Lower lobe of right lung (tissue), 2 donors: Measurements from ENCODE around the gene FYN. TPM values are rescaled to one million over a fixed set of nuclear protein-coding genes. Genes with fewer than 3 reads are reported as not detected.

ENCODE experiments used
- ATAC-seq, 2 donors: fragments of 200-7000 bp; cut with Tn5 transposase; one replicate each; pipeline ENCODE4 v1.9.1; 2020 to 2022; ENCODE audit warnings: mild to moderate bottlenecking in 2 of 2, moderate library complexity in 2 of 2
- DNase-seq: peaks from one replicate; pipeline ENCODE4 v3.0.0-alpha.2; 2020
- H3K27ac ChIP-seq: fragments of 200-600 bp; one replicate; pipeline ENCODE4 v1.8.0; 2022
- H3K27me3 ChIP-seq: fragments of 200-600 bp; one replicate; pipeline ENCODE4 v1.8.0; 2022; ENCODE audit warnings: low read depth
- H3K36me3 ChIP-seq: fragments of 200-600 bp; one replicate; pipeline ENCODE4 v1.8.0; 2022; ENCODE audit warnings: mild to moderate bottlenecking
- H3K4me1 ChIP-seq: fragments of 200-600 bp; one replicate; pipeline ENCODE4 v1.8.0; 2022
- H3K4me3 ChIP-seq: fragments of 200-600 bp; one replicate; pipeline ENCODE4 v1.8.0; 2022; ENCODE audit warnings: mild to moderate bottlenecking
- H3K9me3 ChIP-seq: fragments of 200-600 bp; one replicate; pipeline ENCODE4 v1.8.0; 2022
- intact Hi-C: fragments of 100-400 bp; cut with DNase I; formaldehyde crosslinking; loops from one replicate; pipeline ENCODE4 v1.11.0; 2022
- total RNA-seq: library from RNA; stranded (reverse); fragmentation: NEBNext Ultra II Directional; extraction: Animal tissue kit (Norgen Biotek cat#: 25700); gene quantifications from one replicate; pipeline ENCODE4 v1.2.1, GENCODE V29; 2021
- TF ChIP-seq, protein P1 (sequence below): fragments of 200-600 bp; IDR thresholded peaks from one replicate; pipeline ENCODE4 v1.8.0; 2022; ENCODE audit warnings: antibody characterized with exemption, mild to moderate bottlenecking
- donor health status: DM: no; HTN: yes; CAD: no; lungs with severe emphysema.

The FYN gene
- total RNA-seq, 1 donor from 2014 or later = 99.2 TPM

DNA sequence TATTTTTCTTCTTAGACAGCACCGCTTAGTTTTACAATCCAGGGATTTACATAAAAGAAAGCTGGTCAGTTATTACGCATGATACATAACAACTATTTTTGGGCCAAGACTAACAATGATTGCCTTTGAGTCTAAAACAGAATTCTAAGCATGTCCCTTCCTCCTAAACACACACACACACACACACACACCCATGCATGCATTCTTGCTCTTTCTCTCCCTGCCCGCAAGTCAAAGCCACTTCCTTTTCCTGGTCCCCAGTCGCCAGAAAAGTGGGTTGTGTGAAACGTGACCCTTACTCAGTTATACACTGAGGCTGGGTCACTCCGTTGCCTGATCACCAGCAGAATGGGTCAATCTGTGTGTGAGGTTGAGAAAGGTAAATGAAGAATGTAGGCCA is 31.4 kb downstream of the FYN start:
- ATAC-seq (peak in 1 of 2 donors; percentile 20), DNase-seq (no peak)
- peaks cover 85% of the 10 kb centered on the region for H3K4me1 ChIP-seq
- H3K9me3 ChIP-seq = no peaks in the 10 kb centered on the region
- intact Hi-C loops = no loop called here
- peaks cover 4% of the 10 kb centered on the region for H3K36me3 ChIP-seq
- TF ChIP-seq, protein P1, sequence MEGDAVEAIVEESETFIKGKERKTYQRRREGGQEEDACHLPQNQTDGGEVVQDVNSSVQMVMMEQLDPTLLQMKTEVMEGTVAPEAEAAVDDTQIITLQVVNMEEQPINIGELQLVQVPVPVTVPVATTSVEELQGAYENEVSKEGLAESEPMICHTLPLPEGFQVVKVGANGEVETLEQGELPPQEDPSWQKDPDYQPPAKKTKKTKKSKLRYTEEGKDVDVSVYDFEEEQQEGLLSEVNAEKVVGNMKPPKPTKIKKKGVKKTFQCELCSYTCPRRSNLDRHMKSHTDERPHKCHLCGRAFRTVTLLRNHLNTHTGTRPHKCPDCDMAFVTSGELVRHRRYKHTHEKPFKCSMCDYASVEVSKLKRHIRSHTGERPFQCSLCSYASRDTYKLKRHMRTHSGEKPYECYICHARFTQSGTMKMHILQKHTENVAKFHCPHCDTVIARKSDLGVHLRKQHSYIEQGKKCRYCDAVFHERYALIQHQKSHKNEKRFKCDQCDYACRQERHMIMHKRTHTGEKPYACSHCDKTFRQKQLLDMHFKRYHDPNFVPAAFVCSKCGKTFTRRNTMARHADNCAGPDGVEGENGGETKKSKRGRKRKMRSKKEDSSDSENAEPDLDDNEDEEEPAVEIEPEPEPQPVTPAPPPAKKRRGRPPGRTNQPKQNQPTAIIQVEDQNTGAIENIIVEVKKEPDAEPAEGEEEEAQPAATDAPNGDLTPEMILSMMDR = no peak
- H3K4me3 ChIP-seq = no peak overlapping the region
- no peak overlapping the region for H3K27ac ChIP-seq
- H3K27me3 ChIP-seq = no peaks in the 10 kb centered on the region

DNA sequence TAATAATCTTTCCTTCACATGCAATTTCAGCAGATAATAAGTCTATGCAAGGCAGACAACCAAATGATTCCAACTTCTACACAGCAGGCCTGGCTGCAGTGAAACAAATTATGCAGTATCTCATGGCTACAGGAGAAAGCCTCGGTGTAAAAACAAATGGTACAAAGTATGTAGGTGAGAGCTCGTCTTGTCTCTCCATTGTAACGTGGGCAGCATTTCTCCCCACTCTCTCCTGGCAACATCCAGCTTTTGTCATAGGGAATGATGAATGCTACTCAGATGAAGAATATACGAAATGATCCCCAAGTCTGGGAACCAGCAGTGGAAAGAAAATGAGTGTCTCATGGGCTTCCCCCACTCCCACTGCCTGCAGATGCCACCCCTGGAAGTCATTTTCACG is 32.4 kb downstream of the FYN start:
- Histone ChIP-seq H3K9me3 (no peaks in the 10 kb centered on the region), H3K4me1 (peaks cover 75% of the 10 kb centered on the region), H3K27me3 (no peaks in the 10 kb centered on the region), H3K27ac (no peak overlapping the region), H3K4me3 (no peak overlapping the region), H3K36me3 (peaks cover under 1% of the 10 kb centered on the region)
- intact Hi-C loops = no loop called here
- DNase-seq (no peak), ATAC-seq (no peak)
- TF ChIP-seq, protein P1 = no peak

DNA sequence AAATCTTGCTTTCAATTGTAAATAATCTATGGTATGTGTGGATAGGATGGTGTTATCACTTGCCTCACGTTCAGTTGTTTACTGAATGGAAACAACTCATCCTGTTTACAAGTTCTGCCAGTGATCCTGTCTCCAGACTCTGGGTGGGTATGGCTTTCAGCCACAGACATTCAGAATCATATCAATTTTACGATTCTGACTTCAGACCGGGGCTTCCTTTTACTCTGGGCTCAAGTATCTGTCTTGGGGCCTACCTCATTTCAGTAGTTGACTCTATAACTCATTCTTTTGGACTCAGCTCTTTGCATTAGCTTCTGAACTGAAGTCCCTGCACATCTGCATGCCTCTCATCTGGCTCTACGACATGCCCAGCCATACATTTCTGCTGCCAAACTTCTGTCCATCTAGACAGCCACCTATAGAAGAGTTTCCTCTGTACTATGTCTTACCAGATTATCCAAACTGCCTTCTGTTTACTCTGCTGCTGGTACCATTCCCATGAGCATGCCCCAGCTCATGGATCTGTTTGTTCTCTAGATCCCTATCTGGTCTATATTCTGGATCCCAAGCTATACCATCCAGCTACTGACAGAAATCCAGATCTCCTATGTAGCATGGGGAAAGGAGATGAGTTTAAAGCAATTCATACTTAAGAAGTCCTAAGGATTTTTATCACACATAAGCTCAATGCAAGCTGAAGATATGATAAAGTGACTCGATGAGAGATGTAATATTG is 34.3 kb downstream of the FYN start:
- TF ChIP-seq, protein P1 = no peak
- no peaks in the 10 kb centered on the region for H3K27me3 ChIP-seq
- H3K27ac ChIP-seq = no peak overlapping the region
- H3K4me1 ChIP-seq = peaks cover 64% of the 10 kb centered on the region
- no peaks in the 10 kb centered on the region for H3K9me3 ChIP-seq
- no peak for ATAC-seq
- no peak overlapping the region for H3K4me3 ChIP-seq
- intact Hi-C loops = no loop called here
- no peak for DNase-seq
- H3K36me3 ChIP-seq = no peaks in the 10 kb centered on the region

DNA sequence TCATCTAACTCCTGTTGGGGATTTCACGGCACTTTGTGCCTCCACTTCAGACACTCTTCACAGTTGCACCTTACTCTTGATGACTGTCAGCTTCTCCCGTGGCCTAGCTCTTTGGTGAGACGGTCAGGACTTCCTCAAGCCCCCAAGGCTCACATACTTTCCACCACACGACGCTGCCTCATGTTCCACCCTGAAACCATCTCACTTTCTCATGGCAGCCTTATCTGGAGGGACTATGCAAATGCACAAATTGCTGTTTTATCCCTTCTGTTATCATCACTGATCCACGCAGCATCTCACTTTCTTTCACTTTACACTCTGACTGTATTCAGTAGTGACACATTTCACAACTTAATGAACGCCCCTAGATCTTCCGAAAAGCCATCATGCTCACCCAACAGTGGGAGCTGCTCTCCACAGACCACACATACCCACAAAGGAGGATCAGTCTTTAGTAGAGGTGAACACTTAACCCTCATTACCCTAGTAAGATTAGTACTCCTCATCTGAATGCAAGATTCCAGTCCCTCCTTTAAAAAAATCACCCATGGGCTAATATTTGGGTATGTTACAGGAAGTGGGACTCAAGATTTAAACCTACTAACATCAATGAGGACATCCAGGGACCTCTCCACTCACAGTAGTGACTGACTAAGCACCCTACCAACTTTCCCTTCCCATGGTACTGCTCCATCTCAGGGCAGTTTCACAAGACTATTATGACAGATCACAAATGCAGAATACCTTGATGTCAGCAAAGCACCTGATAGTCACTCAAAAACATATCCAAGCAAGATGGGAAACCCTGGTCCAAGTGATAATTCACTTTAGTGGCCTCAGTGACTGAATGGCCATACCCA is 35.4 kb downstream of the FYN start:
- Histone ChIP-seq H3K9me3 (no peaks in the 10 kb centered on the region), H3K4me1 (peaks cover 58% of the 10 kb centered on the region), H3K36me3 (no peaks in the 10 kb centered on the region), H3K4me3 (no peak overlapping the region), H3K27me3 (no peaks in the 10 kb centered on the region), H3K27ac (no peak overlapping the region)
- DNase-seq (no peak), ATAC-seq (no peak)
- intact Hi-C loops = no loop called here
- TF ChIP-seq, protein P1 = no peak

DNA sequence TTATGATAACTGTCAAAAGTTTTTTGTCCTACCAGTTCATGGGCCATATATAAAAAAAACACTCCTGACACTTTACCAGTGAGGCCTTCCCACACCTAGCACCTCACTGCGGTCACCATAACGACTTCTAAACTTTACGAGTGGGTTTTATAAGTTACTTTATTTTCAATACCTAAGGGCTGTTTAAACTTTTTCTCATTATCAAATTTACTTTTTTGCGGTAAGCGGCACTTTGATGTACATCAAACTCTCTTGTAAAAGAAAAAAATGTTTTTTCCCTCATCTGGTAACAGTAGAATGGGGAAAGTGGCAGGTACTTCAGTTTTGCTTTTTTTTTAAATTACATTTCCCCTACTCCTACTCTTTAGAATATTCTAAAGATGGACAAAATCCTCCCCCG is 36.2 kb downstream of the FYN start:
- ATAC-seq (no peak), DNase-seq (no peak)
- TF ChIP-seq, protein P1 = no peak
- Histone ChIP-seq H3K27ac (no peak overlapping the region), H3K4me1 (peaks cover 52% of the 10 kb centered on the region), H3K27me3 (no peaks in the 10 kb centered on the region), H3K36me3 (no peaks in the 10 kb centered on the region), H3K4me3 (no peak overlapping the region), H3K9me3 (no peaks in the 10 kb centered on the region)
- intact Hi-C loops = no loop called here
